LNCaP clone FGC (cell line): Measurements from ENCODE around the gene STX10.
"Not testable (repeated sequence)": the region's sequence is repeated elsewhere in the genome, so short reads cannot be mapped to it uniquely, and the experiment has no call there.

Experiments used
- DNase-seq: peaks from one replicate; pipeline ENCODE4 v3.0.0-alpha.2; 2011; ENCODE audit warnings: low read depth
- H3K4me3 ChIP-seq: 2 replicates; pipeline ENCODE4 v1.5.1; 2011; ENCODE audit warnings: mild to moderate bottlenecking, low read depth, low read length, control low read depth
- CTCF ChIP-seq: IDR thresholded peaks from 2 replicates; pipeline ENCODE4 v1.5.1; 2012; ENCODE audit warnings: mild to moderate bottlenecking; ENCODE audit not compliant: control insufficient read depth, insufficient read depth; ENCODE audit errors: extremely low read depth

STX10 gene

GRCh38 chr19:13152974-13153568 lies 2.9 kb upstream of the STX10 start:
- peak; percentile 67 for DNase-seq
- 0 out of 2 replicates have a peak, but pooled peaks have one; percentile 12 for TF ChIP-seq CTCF

DNA sequence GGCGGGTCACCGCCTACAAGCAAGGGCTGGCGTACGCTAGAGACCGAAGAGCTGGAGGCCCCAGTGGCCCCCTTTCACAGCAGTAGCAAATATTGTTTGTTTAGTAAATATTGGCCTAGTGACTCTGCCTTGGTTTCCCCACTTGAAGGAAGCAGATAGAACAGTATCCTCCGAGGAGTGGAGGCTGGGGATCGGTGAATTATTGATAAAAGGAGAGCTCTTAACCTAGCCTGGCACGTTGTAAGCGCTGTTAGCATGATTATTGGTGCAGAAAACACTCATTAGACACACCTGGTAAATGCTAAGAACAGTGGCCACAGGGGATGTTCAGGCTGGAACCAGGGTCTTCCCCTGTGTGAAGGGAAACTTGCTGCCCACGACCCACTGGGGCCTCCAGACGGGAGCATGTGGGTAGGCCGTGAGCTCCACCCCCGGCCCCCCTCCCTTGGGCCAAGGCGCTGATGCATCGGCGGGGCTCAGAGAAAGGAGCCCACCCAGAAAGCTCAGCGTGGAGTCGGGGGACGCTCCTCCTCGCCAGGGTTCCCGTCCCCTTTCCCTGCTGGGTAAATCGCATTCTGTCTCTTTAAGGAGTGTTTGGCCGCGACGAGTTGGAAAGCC lies 2.3 kb upstream of the STX10 start:
- TF ChIP-seq CTCF = no peak
- DNase-seq = no peak
- H3K4me3 ChIP-seq = peak overlapping the region; percentile 84

More at GRCh38 chr19:13152974-13153568, 2.9 kb upstream of the STX10 start:
- peak overlapping the region; percentile 84 for H3K4me3 ChIP-seq

DNA sequence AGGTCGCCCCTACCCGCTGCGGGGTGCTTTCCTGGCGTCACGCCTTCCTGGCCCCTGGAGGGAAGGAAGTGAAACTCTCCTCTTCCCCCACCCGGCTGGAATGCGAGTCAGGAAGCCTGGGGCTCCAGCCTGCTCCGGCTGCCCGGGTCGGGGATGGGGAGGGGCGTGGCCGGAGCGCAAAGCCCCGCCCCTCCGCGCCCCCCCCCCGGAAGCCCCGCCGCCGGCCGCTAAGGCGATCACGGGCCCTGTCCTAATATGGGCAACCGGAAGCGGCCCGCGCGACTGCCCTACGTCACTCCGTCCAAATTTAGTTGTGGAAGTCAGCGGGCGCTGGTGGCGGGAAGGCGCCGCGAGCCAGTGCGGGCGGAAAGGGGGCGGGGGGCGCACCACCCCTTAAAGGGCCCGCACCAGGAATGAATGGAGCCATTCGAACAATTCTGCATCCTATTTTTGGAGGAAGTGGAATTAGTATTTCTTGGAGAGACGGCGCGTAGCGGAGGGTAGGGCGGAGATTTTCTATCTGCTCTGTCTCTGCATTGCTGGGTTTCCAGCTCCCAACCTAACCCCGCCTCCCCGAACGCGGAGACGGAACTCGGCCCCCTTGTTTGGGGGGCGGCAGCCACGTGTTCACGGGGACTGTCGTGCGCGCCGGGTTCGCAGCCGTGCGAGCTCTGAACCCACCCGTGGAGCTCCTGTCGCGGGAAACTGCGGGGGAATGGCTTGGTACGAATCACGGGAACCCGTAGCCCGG lies 1.6 kb upstream of the STX10 start:
- peak overlapping the region; percentile 84 for H3K4me3 ChIP-seq
- no peak for TF ChIP-seq CTCF
- DNase-seq = peak; percentile 86

GRCh38 chr19:13150931-13151604 lies 893 bp upstream of the STX10 start:
- no peak for DNase-seq
- H3K4me3 ChIP-seq = peak overlapping the region; percentile 84
- TF ChIP-seq CTCF = no peak

DNA sequence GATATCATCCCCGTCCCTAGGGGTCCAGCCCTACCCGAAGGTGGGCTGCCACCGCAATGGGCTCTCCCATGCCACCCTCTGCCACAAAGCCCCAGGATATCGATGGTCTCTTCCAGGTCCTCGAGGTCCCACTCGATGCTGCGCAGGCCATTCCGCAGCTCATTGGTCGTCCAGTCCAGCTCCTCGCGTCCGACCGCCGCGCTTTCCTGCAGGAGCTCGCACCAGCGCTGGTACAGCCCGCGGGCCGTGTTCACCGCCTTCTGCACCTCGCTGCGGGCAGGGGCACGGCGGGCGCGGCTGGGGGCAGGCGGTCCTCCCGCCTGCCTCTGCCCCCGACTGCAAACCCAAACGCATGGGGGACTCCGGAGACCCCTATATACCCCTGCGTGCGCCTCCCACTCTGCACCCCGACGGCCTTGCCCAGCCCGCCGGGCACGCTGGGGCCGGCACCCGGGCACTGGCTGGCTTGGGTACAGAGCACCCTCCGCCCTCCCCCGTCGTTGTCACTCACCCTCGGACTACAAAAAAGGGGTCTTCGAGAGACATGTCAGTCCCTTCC lies 468 bp downstream of the STX10 start:
- DNase-seq = no peak
- TF ChIP-seq CTCF = no peak
- peak overlapping the region; percentile 84 for H3K4me3 ChIP-seq

DNA sequence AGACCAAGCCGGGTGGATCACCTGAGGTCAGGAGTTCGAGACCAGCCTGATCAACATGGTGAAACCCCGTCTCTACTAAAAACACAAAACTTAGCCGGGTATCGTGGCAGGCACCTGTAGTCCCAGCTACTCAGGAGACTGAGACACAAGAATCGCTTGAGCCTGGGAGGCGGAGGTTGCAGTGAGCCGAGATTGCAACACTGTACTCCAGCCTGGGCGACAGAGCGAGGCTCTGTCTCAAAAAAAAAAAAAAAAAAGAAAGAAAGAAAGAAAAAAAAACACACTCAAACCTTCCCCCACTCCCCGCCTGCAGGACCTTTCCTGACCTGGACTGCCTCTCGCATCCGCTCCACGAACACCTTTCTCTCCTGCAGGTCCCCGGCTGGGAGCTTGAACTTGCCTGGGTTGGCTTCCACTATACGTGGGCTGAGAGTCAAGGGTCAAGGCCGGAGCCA lies 975 bp downstream of the STX10 start:
- peak overlapping the region; percentile 84 for H3K4me3 ChIP-seq
- not testable (repeated sequence) for DNase-seq
